Glutamatergic neuron (in vitro differentiated cells): ENCODE measurements around the gene FGD4. TPM values are rescaled to one million over a fixed set of nuclear protein-coding genes. Genes with fewer than 3 reads are reported as not detected.

Experiments
- DNase-seq: peaks from one replicate; pipeline ENCODE4 v3.0.0; 2022
- H3K27ac Mint-ChIP-seq: one replicate; pipeline ENCODE4 v1.8.0; 2020; ENCODE audit warnings: mild to moderate bottlenecking, mixed read lengths, inconsistent platforms; ENCODE audit not compliant: unreplicated experiment
- H3K27me3 Mint-ChIP-seq: one replicate; pipeline ENCODE4 v1.8.0; 2020; ENCODE audit warnings: mild to moderate bottlenecking, moderate library complexity, mixed read lengths, inconsistent platforms; ENCODE audit not compliant: unreplicated experiment
- H3K36me3 Mint-ChIP-seq: one replicate; pipeline ENCODE4 v1.8.0; 2020; ENCODE audit warnings: mild to moderate bottlenecking, mixed read lengths, inconsistent platforms; ENCODE audit not compliant: unreplicated experiment
- H3K4me1 Mint-ChIP-seq: one replicate; pipeline ENCODE4 v1.8.0; 2020; ENCODE audit warnings: mild to moderate bottlenecking, low read depth, mixed read lengths, inconsistent platforms; ENCODE audit not compliant: unreplicated experiment
- H3K4me3 Mint-ChIP-seq: one replicate; pipeline ENCODE4 v1.8.0; 2020; ENCODE audit warnings: mild to moderate bottlenecking, mixed read lengths, inconsistent platforms; ENCODE audit not compliant: unreplicated experiment
- H3K9me3 Mint-ChIP-seq: one replicate; pipeline ENCODE4 v1.8.0; 2020; ENCODE audit warnings: mild to moderate bottlenecking, moderate library complexity, mixed read lengths, inconsistent platforms; ENCODE audit not compliant: unreplicated experiment
- CTCF ChIP-seq: fragments of 200-600 bp; sonication (generic); IDR thresholded peaks from one replicate; pipeline ENCODE4 v1.5.0; 2021; ENCODE audit not compliant: partially characterized antibody, unreplicated experiment
- total RNA-seq: library from RNA; stranded (reverse); fragmentation: NEBNext Ultra II Directional; extraction: Animal tissue kit (Norgen Biotek cat#: 25700); gene quantifications from one replicate; pipeline ENCODE4 v1.2.1, GENCODE V29; 2021; ENCODE audit not compliant: unreplicated experiment

FGD4 gene
- total RNA-seq, 1 donor from 2014 or later, result 105 TPM

GRCh38 chr12:32460638-32461037 lies 61.3 kb downstream of the FGD4 start:
- TF ChIP-seq CTCF, result no peak
- H3K27ac Mint-ChIP-seq, result no peak overlapping the region
- H3K4me3 Mint-ChIP-seq, result no peak overlapping the region
- H3K4me1 Mint-ChIP-seq, result peaks cover 13% of the 10 kb centered on the region
- H3K9me3 Mint-ChIP-seq, result no peaks in the 10 kb centered on the region
- H3K27me3 Mint-ChIP-seq, result no peaks in the 10 kb centered on the region
- DNase-seq, result no peak
- H3K36me3 Mint-ChIP-seq, result no peaks in the 10 kb centered on the region

- no peak overlapping the region for H3K4me3 Mint-ChIP-seq
- H3K9me3 Mint-ChIP-seq, result no peaks in the 10 kb centered on the region
- H3K27me3 Mint-ChIP-seq, result no peaks in the 10 kb centered on the region
- no peak for DNase-seq
- peaks cover 2% of the 10 kb centered on the region for H3K4me1 Mint-ChIP-seq
- H3K36me3 Mint-ChIP-seq, result no peaks in the 10 kb centered on the region
- TF ChIP-seq CTCF, result no peak
- no peak overlapping the region for H3K27ac Mint-ChIP-seq
Observed at GRCh38 chr12:32462908-32463307, 63.5 kb downstream of the FGD4 start.

GRCh38 chr12:32466187-32466586 lies 66.8 kb downstream of the FGD4 start:
- no peaks in the 10 kb centered on the region for H3K27me3 Mint-ChIP-seq
- no peak overlapping the region for H3K27ac Mint-ChIP-seq
- H3K4me1 Mint-ChIP-seq, result peaks cover 9% of the 10 kb centered on the region
- no peak for DNase-seq
- peaks cover 7% of the 10 kb centered on the region for H3K9me3 Mint-ChIP-seq
- no peak overlapping the region for H3K4me3 Mint-ChIP-seq
- no peaks in the 10 kb centered on the region for H3K36me3 Mint-ChIP-seq
- TF ChIP-seq CTCF, result no peak

GRCh38 chr12:32466986-32467711 lies 67.8 kb downstream of the FGD4 start:
- Mint-ChIP-seq H3K9me3 (peaks cover 8% of the 10 kb centered on the region), H3K27me3 (no peaks in the 10 kb centered on the region), H3K4me1 (peaks cover 11% of the 10 kb centered on the region), H3K27ac (no peak overlapping the region), H3K4me3 (no peak overlapping the region), H3K36me3 (no peaks in the 10 kb centered on the region)
- DNase-seq, result no peak
- no peak for TF ChIP-seq CTCF
